Loucy (cell line): ENCODE measurements around the gene WWOX.

Experiments
- CTCF ChIP-seq: fragments of 200-600 bp; sonication (generic); conservative IDR thresholded peaks from 2 replicates; pipeline ENCODE4 v1.5.1; 2014; ENCODE audit warnings: mild to moderate bottlenecking, antibody characterized with exemption, low read length
- EZH2phosphoT487 ChIP-seq: fragments of 200-600 bp; IDR thresholded peaks from 2 replicates; pipeline ENCODE4 v1.6.1; 2018; ENCODE audit warnings: antibody characterized with exemption, mild to moderate bottlenecking, moderate library complexity, borderline replicate concordance

GRCh38 chr16:78563905-78564304 lies 464.5 kb downstream of the WWOX start:
- TF ChIP-seq CTCF (no peak), EZH2phosphoT487 (no peak)
